CD4-positive, alpha-beta T cell treated with Interleukin-21 for 1 hour (primary cell): ENCODE measurements around the gene NFATC3.

ENCODE experiments used
- DNase-seq: peaks from one replicate; pipeline ENCODE4 v3.0.0-alpha.2; 2020

The NFATC3 gene

GRCh38 chr16:68190736-68191510 lies 105.8 kb downstream of the NFATC3 start:
- DNase-seq, result no peak

GRCh38 chr16:68194251-68194650 lies 109.1 kb downstream of the NFATC3 start:
- no peak for DNase-seq

GRCh38 chr16:68197250-68197649 lies 112.1 kb downstream of the NFATC3 start:
- DNase-seq, result no peak

GRCh38 chr16:68200088-68200783 lies 115.1 kb downstream of the NFATC3 start:
- no peak for DNase-seq

GRCh38 chr16:68202091-68202519 lies 116.9 kb downstream of the NFATC3 start:
- DNase-seq, result no peak

GRCh38 chr16:68206245-68206644 lies 121.1 kb downstream of the NFATC3 start:
- no peak for DNase-seq

GRCh38 chr16:68214726-68215125 lies 129.6 kb downstream of the NFATC3 start:
- DNase-seq, result no peak

GRCh38 chr16:68215302-68215701 lies 130.1 kb downstream of the NFATC3 start:
- no peak for DNase-seq

GRCh38 chr16:68216240-68216639 lies 131.1 kb downstream of the NFATC3 start:
- DNase-seq, result no peak

GRCh38 chr16:68217506-68217905 lies 132.3 kb downstream of the NFATC3 start:
- DNase-seq, result no peak

- no peak for DNase-seq
These were observed 134.7 kb downstream of the NFATC3 start for GRCh38 chr16:68219725-68220351.

GRCh38 chr16:68223072-68223471 lies 137.9 kb downstream of the NFATC3 start:
- DNase-seq, result no peak

- no peak for DNase-seq
These were observed 140.9 kb downstream of the NFATC3 start for GRCh38 chr16:68226116-68226515.

- DNase-seq, result no peak
These were observed 142.1 kb downstream of the NFATC3 start for GRCh38 chr16:68227183-68227793.

- DNase-seq, result no peak
These were observed 142.8 kb downstream of the NFATC3 start for GRCh38 chr16:68227850-68228553.

- DNase-seq, result no peak
These were observed 143.5 kb downstream of the NFATC3 start for GRCh38 chr16:68228652-68229051.

- peak; percentile 59 for DNase-seq
These were observed 144.4 kb downstream of the NFATC3 start for GRCh38 chr16:68229431-68230175.

GRCh38 chr16:68230176-68230571 lies 145.0 kb downstream of the NFATC3 start:
- no peak for DNase-seq

GRCh38 chr16:68230956-68231355 lies 145.8 kb downstream of the NFATC3 start:
- no peak for DNase-seq

- no peak for DNase-seq
These were observed 146.4 kb downstream of the NFATC3 start for GRCh38 chr16:68231384-68232136.

- DNase-seq, result no peak
These were observed 147.2 kb downstream of the NFATC3 start for GRCh38 chr16:68232335-68232734.
